Measurements from ENCODE around the gene LHX4. TPM values are rescaled to one million over a fixed set of nuclear protein-coding genes. Genes with fewer than 3 reads are reported as not detected.
A peak's percentile ranks its signal among the peaks of the same experiment; 100 is the strongest.

Gene LHX4
- total RNA-seq, 2 donors from 2014 or later: not detected

DNA sequence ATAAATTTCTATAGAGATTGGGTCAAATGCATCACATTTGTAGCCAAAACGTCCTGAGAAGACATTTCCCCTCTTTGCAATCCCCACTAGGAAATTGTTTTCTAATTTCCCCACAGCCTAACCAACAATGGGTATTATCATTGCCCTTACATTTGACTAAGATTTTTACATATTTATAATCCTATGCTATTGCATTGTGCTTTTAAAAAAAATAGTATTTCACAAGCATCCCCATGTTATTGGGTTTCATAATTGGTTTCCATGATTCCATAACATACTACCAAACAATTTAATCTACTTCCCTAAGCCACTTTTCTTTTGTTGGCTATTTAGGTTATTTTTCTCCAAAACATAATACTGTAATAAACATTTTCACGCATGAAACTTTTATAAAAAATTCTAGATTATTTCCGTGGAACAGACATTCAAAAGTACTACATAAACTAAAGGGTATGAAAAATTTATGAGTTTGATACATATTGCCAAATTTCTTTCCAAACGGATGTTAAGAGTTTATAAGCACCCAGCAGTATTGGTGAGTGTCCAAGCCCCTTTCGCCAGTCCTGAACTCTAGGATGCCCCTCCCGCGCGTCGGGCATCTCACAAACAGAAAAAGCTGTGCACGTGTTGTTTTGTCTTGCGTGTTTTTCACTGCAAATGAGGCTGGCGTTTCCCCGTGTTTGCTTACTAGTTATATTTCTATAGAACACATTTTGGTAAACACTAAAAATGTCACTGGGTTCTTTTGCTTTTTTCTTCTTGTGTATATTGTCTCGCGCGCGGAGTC is 2.0 kb upstream of the LHX4 start:
- Histone ChIP-seq H3K27me3 (replicated peaks; ENCODE audit: insufficient read depth) (peaks cover 38% of the 10 kb centered on the region), H3K4me1 (ENCODE audit: control insufficient read depth in 1 of 2, low read depth in 2 of 2) (peaks cover 22 to 32% of the 10 kb centered on the region in 2 donors), H3K4me3 (no peak overlapping the region), H3K9me3 (no peaks in the 10 kb centered on the region), H3K27ac (no peak overlapping the region), H3K36me3 (no peaks in the 10 kb centered on the region)
- DNase-seq (ENCODE audit: low spot score) (no peak), ATAC-seq (ENCODE audit: insufficient number of reproducible peaks, low FRiP score, low read depth) (no peak)
- TF ChIP-seq, protein P1, sequence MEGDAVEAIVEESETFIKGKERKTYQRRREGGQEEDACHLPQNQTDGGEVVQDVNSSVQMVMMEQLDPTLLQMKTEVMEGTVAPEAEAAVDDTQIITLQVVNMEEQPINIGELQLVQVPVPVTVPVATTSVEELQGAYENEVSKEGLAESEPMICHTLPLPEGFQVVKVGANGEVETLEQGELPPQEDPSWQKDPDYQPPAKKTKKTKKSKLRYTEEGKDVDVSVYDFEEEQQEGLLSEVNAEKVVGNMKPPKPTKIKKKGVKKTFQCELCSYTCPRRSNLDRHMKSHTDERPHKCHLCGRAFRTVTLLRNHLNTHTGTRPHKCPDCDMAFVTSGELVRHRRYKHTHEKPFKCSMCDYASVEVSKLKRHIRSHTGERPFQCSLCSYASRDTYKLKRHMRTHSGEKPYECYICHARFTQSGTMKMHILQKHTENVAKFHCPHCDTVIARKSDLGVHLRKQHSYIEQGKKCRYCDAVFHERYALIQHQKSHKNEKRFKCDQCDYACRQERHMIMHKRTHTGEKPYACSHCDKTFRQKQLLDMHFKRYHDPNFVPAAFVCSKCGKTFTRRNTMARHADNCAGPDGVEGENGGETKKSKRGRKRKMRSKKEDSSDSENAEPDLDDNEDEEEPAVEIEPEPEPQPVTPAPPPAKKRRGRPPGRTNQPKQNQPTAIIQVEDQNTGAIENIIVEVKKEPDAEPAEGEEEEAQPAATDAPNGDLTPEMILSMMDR (IDR thresholded peaks at IDR 0.05): no peak

DNA sequence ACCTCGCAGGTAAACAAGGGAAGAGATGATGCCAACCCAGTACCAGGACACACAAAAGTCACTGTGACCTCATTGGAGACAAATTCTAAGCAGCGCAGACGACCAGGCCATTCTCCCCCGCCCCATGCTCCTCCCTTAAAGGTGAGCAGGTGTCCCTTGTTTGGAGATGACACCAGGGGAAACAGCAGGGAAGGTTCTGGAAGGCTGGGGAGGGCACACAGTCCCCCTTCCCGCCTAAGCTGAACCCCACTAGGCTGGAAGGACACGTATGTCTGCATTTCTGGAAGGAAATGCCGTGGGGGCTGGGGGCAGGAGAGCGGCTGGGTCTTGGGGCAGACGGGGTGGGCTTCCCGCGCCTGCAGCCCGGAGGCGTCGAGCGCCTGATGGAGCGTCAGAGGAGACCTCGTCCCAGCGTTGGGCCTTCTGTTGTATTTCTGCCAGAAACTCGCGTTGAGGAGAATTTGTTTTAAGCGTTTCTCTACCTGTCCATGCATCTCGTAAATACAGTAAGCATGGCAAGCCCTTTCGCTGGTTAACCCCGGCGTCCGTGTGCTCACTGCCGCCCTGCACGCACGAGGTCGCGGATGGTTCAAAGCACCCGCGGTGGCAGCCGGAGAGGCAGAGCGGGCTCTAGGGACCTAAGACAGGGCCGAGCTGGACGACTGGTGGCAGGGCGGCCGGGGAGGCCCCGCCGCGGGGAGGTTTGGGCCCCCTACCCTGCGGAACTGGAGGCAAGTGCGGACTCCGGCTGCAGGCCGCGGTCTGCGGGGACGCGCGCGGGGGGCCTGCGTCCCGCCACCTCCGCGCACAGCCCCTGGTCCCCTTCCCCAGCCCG is 1.2 kb upstream of the LHX4 start:
- no peak for ATAC-seq (ENCODE audit: insufficient number of reproducible peaks, low FRiP score, low read depth)
- Histone ChIP-seq H3K9me3 (no peaks in the 10 kb centered on the region), H3K36me3 (no peaks in the 10 kb centered on the region), H3K27ac (no peak overlapping the region), H3K27me3 (replicated peaks; ENCODE audit: insufficient read depth) (peaks cover 42% of the 10 kb centered on the region), H3K4me3 (peak overlapping the region; percentile 79), H3K4me1 (ENCODE audit: control insufficient read depth in 1 of 2, low read depth in 2 of 2) (peaks cover 26 to 39% of the 10 kb centered on the region in 2 donors)
- no peak for DNase-seq (ENCODE audit: low spot score)
- TF ChIP-seq, protein P1 (IDR thresholded peaks at IDR 0.05): no peak

DNA sequence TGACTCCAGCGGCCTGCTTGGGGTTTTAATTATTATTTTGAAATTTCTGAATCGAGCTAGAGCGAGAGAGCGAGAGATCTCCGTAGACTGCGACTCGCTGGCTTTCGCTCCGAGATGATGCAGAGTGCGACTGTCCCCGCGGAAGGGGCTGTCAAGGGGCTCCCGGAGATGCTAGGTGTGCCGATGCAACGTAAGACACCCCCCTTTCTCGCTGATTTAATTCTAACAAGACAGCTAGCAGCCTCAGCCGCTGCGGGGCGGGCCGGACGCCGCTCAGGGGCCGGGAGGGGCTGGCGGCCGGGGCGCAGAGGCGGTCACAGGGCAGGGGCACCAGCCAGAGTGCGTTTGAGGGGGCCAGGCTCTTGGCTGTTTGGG is 339 bp downstream of the LHX4 start:
- Histone ChIP-seq H3K4me3 (peak overlapping the region; percentile 79), H3K27ac (no peak overlapping the region), H3K36me3 (no peaks in the 10 kb centered on the region), H3K9me3 (no peaks in the 10 kb centered on the region), H3K27me3 (replicated peaks; ENCODE audit: insufficient read depth) (peaks cover 42% of the 10 kb centered on the region), H3K4me1 (ENCODE audit: control insufficient read depth in 1 of 2, low read depth in 2 of 2) (peaks cover 38 to 52% of the 10 kb centered on the region in 2 donors)
- ATAC-seq (ENCODE audit: insufficient number of reproducible peaks, low FRiP score, low read depth) (no peak), DNase-seq (ENCODE audit: low spot score) (no peak)
- TF ChIP-seq, protein P1 (IDR thresholded peaks at IDR 0.05): no peak

DNA sequence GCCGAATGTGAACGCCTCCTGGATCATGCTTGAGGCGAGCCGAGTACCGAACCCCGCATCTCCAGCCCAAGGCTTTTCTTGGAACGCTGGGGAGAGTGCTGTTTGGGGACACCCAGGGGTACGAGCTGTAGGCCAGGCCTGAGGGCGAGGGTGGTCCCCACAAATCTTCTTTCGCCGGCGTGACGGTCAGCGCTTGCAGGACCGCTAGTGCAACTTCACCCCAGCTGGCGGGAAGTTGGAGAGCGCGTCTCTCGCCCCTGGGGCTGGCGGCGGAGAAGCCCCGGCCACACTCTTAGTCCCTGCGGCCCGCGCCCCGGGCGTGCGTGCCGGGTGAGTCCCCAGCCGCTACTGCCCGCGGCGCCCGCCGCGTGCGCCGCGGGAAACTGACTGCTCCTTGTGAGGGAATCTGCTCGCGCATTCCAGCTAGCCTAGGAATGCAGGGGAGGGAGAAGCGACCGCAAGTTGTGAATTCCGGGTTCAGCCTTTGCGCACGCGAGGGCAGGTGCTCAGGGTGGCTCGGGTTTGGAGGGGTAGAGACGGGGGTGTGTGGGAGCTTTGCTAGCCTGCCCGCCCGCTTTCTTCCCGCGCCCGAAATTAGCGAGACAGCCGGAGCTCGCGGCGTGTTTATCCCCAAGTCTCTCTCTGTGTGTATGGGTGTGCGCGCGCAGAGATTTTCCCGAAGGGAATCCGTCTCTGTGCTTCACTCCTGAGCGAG is 884 bp downstream of the LHX4 start:
- H3K27ac ChIP-seq: no peak overlapping the region
- H3K27me3 ChIP-seq (replicated peaks; ENCODE audit: insufficient read depth): peaks cover 42% of the 10 kb centered on the region
- peak overlapping the region; percentile 79 for H3K4me3 ChIP-seq
- H3K36me3 ChIP-seq: no peaks in the 10 kb centered on the region
- H3K9me3 ChIP-seq: no peaks in the 10 kb centered on the region
- peaks cover 40 to 56% of the 10 kb centered on the region in 2 donors for H3K4me1 ChIP-seq (ENCODE audit: control insufficient read depth in 1 of 2, low read depth in 2 of 2)
- DNase-seq (ENCODE audit: low spot score) (no peak), ATAC-seq (ENCODE audit: insufficient number of reproducible peaks, low FRiP score, low read depth) (no peak)
- TF ChIP-seq, protein P1 (IDR thresholded peaks at IDR 0.05): no peak

DNA sequence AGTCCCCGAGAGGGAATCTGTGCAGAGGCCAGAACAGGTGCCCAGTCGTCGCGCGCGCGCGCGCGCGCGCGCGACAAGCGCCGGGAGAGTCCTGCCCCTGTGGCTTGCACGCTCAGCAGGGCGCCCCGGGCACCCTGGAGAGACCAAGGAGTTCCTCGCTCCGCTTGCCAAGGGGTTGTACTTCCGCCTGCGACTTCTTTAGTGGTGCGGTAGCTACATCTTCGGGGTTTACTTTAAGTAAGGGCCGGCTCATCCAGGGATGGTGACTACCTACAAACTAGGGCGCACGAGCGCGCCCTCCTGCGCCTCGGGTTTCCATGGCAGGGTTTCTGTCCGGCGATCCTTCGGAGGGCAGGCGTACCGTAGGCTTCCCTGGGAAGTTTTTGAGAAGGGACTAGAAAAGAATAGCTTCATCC is 1.4 kb downstream of the LHX4 start:
- Histone ChIP-seq H3K4me3 (peak overlapping the region; percentile 79), H3K9me3 (no peaks in the 10 kb centered on the region), H3K36me3 (no peaks in the 10 kb centered on the region), H3K27me3 (replicated peaks; ENCODE audit: insufficient read depth) (peaks cover 42% of the 10 kb centered on the region), H3K4me1 (ENCODE audit: control insufficient read depth in 1 of 2, low read depth in 2 of 2) (peaks cover 40 to 56% of the 10 kb centered on the region in 2 donors), H3K27ac (no peak overlapping the region)
- DNase-seq (ENCODE audit: low spot score): no peak
- ATAC-seq (ENCODE audit: insufficient number of reproducible peaks, low FRiP score, low read depth): no peak
- TF ChIP-seq, protein P1 (IDR thresholded peaks at IDR 0.05): no peak
